SK-N-SH (cell line): ENCODE measurements around the gene GAMT. TPM values are rescaled to one million over a fixed set of nuclear protein-coding genes. Genes with fewer than 3 reads are reported as not detected.

Experiments used
- CTCF ChIA-PET: fragments of 300-600, 350-600 bp; formaldehyde crosslinking; extraction: SDS; loops from one replicate; lab custom pipeline; 2021; lab: Yijun Ruan, JAX
- POLR2A ChIA-PET: fragments of 350-600 bp; sonication (Branson Sonifier 250); formaldehyde crosslinking; extraction: SDS; loops from one replicate; lab custom pipeline; 2020; ENCODE audit warnings: antibody characterized with exemption, inconsistent platforms; lab: Yijun Ruan, JAX
- DNase-seq: peaks from one replicate; pipeline ENCODE4 v3.0.0; 2012
- H2AFZ ChIP-seq: fragments of 200-600 bp; sonication (generic); 2 replicates; pipeline ENCODE4 v1.8.1; 2016; ENCODE audit warnings: antibody characterized with exemption, mild to moderate bottlenecking, low read depth
- H3F3A ChIP-seq: fragments of 200-600 bp; sonication (generic); replicated peaks from 2 replicates; pipeline ENCODE3; 2016; ENCODE audit warnings: antibody characterized with exemption, mild to moderate bottlenecking; ENCODE audit not compliant: insufficient read depth
- H3K27ac ChIP-seq, 2 experiments: fragments of 200-500 bp in 1 of 2; fragments of 200-600 bp in 1 of 2; sonication (Bioruptor generic) in 1 of 2; sonication (generic), shearing (Covaris generic) in 1 of 2; 2 replicates each; pipeline versions ENCODE4 v1.5.1 to v1.6.1; 2014 to 2016; ENCODE audit warnings: low read depth in 2 of 2, inconsistent platforms in 1 of 2, low read length in 1 of 2, mild to moderate bottlenecking in 1 of 2, mixed read lengths in 1 of 2
- H3K27me3 ChIP-seq: fragments of 200-600 bp; sonication (generic), shearing (Covaris generic); 2 replicates; pipeline ENCODE4 v1.6.1; 2016; ENCODE audit warnings: mixed run types; ENCODE audit not compliant: insufficient read depth
- H3K36me3 ChIP-seq, 2 experiments: fragments of 200-500 bp in 1 of 2; fragments of 200-600 bp in 1 of 2; sonication (Bioruptor generic) in 1 of 2; sonication (generic) in 1 of 2; replicated peaks in 1 of 2; 2 replicates each; pipeline versions ENCODE3 to v1.5.1; 2014 to 2016; ENCODE audit warnings: low read length in 1 of 2, mild to moderate bottlenecking in 1 of 2; ENCODE audit not compliant: insufficient read depth in 2 of 2, control insufficient read depth in 1 of 2
- H3K4me1 ChIP-seq, 2 experiments: fragments of 200-500 bp in 1 of 2; fragments of 200-600 bp in 1 of 2; sonication (Bioruptor generic) in 1 of 2; sonication (generic), shearing (Covaris generic) in 1 of 2; 2 replicates each; pipeline versions ENCODE4 v1.5.1 to v1.6.1; 2014 to 2016; ENCODE audit warnings: low read depth in 1 of 2, low read length in 1 of 2, mixed run types in 1 of 2; ENCODE audit not compliant: insufficient read depth in 2 of 2, control insufficient read depth in 1 of 2
- H3K4me2 ChIP-seq: fragments of 200-600 bp; sonication (generic), shearing (Covaris generic); 2 replicates; pipeline ENCODE4 v1.6.1; 2017; ENCODE audit warnings: mixed run types
- H3K4me3 ChIP-seq, 2 experiments: fragments of 200-500 bp in 1 of 2; fragments of 200-600 bp in 1 of 2; sonication (Bioruptor generic) in 1 of 2; sonication (generic), shearing (Covaris generic) in 1 of 2; 2 replicates each; pipeline versions ENCODE4 v1.5.1 to v1.8.1; 2014 to 2016; ENCODE audit warnings: low read depth in 2 of 2, inconsistent platforms in 1 of 2, low read length in 1 of 2, mild to moderate bottlenecking in 1 of 2, mixed read lengths in 1 of 2, moderate library complexity in 1 of 2
- H3K79me2 ChIP-seq: fragments of 200-600 bp; sonication (generic); 2 replicates; pipeline ENCODE4 v1.8.1; 2017; ENCODE audit warnings: mild to moderate bottlenecking; ENCODE audit not compliant: insufficient read depth
- H3K9ac ChIP-seq: fragments of 200-600 bp; sonication (generic); 2 replicates; pipeline ENCODE4 v1.6.1; 2017; ENCODE audit warnings: mixed run types
- H3K9me2 ChIP-seq: fragments of 200-600 bp; sonication (generic); 2 replicates; pipeline ENCODE4 v1.6.1; 2017; ENCODE audit warnings: mixed run types
- H3K9me3 ChIP-seq: fragments of 200-600 bp; sonication (generic); 2 replicates; pipeline ENCODE4 v1.6.1; 2017; ENCODE audit warnings: mixed run types, mild to moderate bottlenecking, moderate library complexity
- H4K20me1 ChIP-seq: fragments of 200-600 bp; sonication (generic); 2 replicates; pipeline ENCODE4 v1.6.1; 2017; ENCODE audit warnings: mild to moderate bottlenecking, mixed run types; ENCODE audit not compliant: insufficient read depth
- ELF1 ChIP-seq: IDR thresholded peaks from 2 replicates; pipeline ENCODE4 v1.4.0; 2012
- EP300 ChIP-seq, 2 experiments: IDR thresholded peaks; 2 replicates each; pipeline versions ENCODE4 v1.4.0 to v1.6.1; 2012; ENCODE audit warnings: borderline replicate concordance in 1 of 2, low read depth in 1 of 2, low read length in 1 of 2
- FOSL2 ChIP-seq: IDR thresholded peaks from 2 replicates; pipeline ENCODE4 v1.4.0; 2012; ENCODE audit warnings: low read depth, mild to moderate bottlenecking, moderate library complexity, borderline replicate concordance
- GABPA ChIP-seq: IDR thresholded peaks from 2 replicates; pipeline ENCODE4 v1.4.0; 2012; ENCODE audit warnings: low read depth, mild to moderate bottlenecking
- JUND ChIP-seq: IDR thresholded peaks from 2 replicates; pipeline ENCODE4 v1.4.0; 2012
- MEF2A ChIP-seq: IDR thresholded peaks from 2 replicates; pipeline ENCODE4 v1.4.0; 2012; ENCODE audit warnings: low read depth, borderline replicate concordance
- MXI1 ChIP-seq: IDR thresholded peaks from 2 replicates; pipeline ENCODE4 v1.6.1; 2012; ENCODE audit warnings: mild to moderate bottlenecking, low read depth, low read length, improper control_type of control experiment
- NRF1 ChIP-seq: IDR thresholded peaks from 2 replicates; pipeline ENCODE4 v1.6.1; 2012; ENCODE audit warnings: low read depth, mild to moderate bottlenecking, low read length
- PBX3 ChIP-seq: IDR thresholded peaks from 2 replicates; pipeline ENCODE4; 2012
- RAD21 ChIP-seq: IDR thresholded peaks from 2 replicates; pipeline ENCODE4 v1.6.1; 2012; ENCODE audit warnings: mild to moderate bottlenecking, low read length
- REST ChIP-seq: IDR thresholded peaks from 2 replicates; pipeline ENCODE4 v1.6.1; 2012; ENCODE audit warnings: mild to moderate bottlenecking, low read depth, low read length, moderate library complexity
- RFX5 ChIP-seq: IDR thresholded peaks from 2 replicates; pipeline ENCODE4 v1.6.1; 2012; ENCODE audit warnings: mild to moderate bottlenecking, improper control_type of control experiment, low read length
- RXRA ChIP-seq: IDR thresholded peaks from 2 replicates; pipeline ENCODE4 v1.4.0; 2012; ENCODE audit warnings: low read depth, mild to moderate bottlenecking, borderline replicate concordance
- SIN3A ChIP-seq: IDR thresholded peaks from 2 replicates; pipeline ENCODE4 v1.6.1; 2012; ENCODE audit warnings: low read depth, mild to moderate bottlenecking, low read length, moderate library complexity, borderline replicate concordance
- SMC3 ChIP-seq: IDR thresholded peaks from 2 replicates; pipeline ENCODE4 v1.6.1; 2012; ENCODE audit warnings: low read depth, low read length, improper control_type of control experiment
- TAF1 ChIP-seq: IDR thresholded peaks from 2 replicates; pipeline ENCODE4 v1.6.1; 2012; ENCODE audit warnings: low read depth, mild to moderate bottlenecking, low read length, moderate library complexity, borderline replicate concordance
- TCF12 ChIP-seq: IDR thresholded peaks from 2 replicates; pipeline ENCODE4 v1.4.0; 2012
- TEAD4 ChIP-seq: IDR thresholded peaks from 2 replicates; pipeline ENCODE4 v1.4.0; 2012; ENCODE audit warnings: mild to moderate bottlenecking, borderline replicate concordance; ENCODE audit not compliant: insufficient read depth
- USF2 ChIP-seq: fragments of 150-350 bp; IDR thresholded peaks from 2 replicates; pipeline ENCODE4 v1.6.1; 2017; ENCODE audit warnings: antibody characterized with exemption, low read length, low read depth, borderline replicate concordance
- YY1 ChIP-seq: IDR thresholded peaks from 2 replicates; pipeline ENCODE4 v1.4.0; 2012; ENCODE audit warnings: low read depth, mild to moderate bottlenecking
- ZBTB33 ChIP-seq: IDR thresholded peaks from 2 replicates; pipeline ENCODE4 v1.4.0; 2012; ENCODE audit warnings: low read depth, borderline replicate concordance
- whole genome bisulfite sequencing: methylation state at CpG from one replicate; pipeline ENCODE4 v1.1.6; 2017; ENCODE audit warnings: low lambda C conversion rate; 5-methylcytosine and 5-hydroxymethylcytosine counted together
- polyA plus RNA-seq, 3 experiments: library from polyadenylated mRNA; depleted of rRNA; stranded (reverse); fragments of >200 nt; gene quantifications; 2 replicates each; pipeline ENCODE4 v1.2.3, GENCODE V29; 2012

GAMT gene
- polyA plus RNA-seq, 1 of the 3 experiments (the other 2 are of a cell fraction), result 85.3 TPM

- TF ChIP-seq TEAD4 (no peak), TAF1 (no peak), EP300 (IDR thresholded peaks at IDR 0.05; ENCODE audit: borderline replicate concordance in 1 of 2, low read depth in 1 of 2, low read length in 1 of 2) (no peak), REST (no peak), YY1 (no peak), MEF2A (no peak), JUND (no peak), RXRA (no peak)
- TF ChIP-seq, all 33 proteins: peak for 0
- peaks cover 16% of the 10 kb centered on the region for H3K79me2 ChIP-seq
- H2AFZ ChIP-seq, result no peak overlapping the region
- no peaks in the 10 kb centered on the region for H3K9me3 ChIP-seq
- WGBS, result 94% methylated on average over 6 of the region's 14 CpGs
- H3K9me2 ChIP-seq, result no peaks in the 10 kb centered on the region
- H3K4me3 ChIP-seq, result no peak overlapping the region
- no peaks in the 10 kb centered on the region for H3K27me3 ChIP-seq
- no peak overlapping the region for H3K9ac ChIP-seq
- H3K36me3 ChIP-seq, result peaks cover 0 to 83% of the 10 kb centered on the region in 2 experiments
- no peak for DNase-seq
- no peaks in the 10 kb centered on the region; a peak in 1 of 4 replicates for H3K4me1 ChIP-seq
- no peak overlapping the region for H3K27ac ChIP-seq
- CTCF ChIA-PET, result interaction anchor here (0.9 to 1.6 kb wide), 2 partner anchors 15 to 396 kb away, joined by 3 read pairs; no protein-coding TSS in a partner anchor
- H4K20me1 ChIP-seq, result peaks cover 16% of the 10 kb centered on the region; the same call in 1 of the 2 replicates
- POLR2A ChIA-PET, result no interaction called here
- no peak overlapping the region for H3K4me2 ChIP-seq
- peaks cover 4% of the 10 kb centered on the region for H3F3A ChIP-seq
Observed at GRCh38 chr19:1430246-1430645, 28.9 kb upstream of the GAMT start.

- Histone ChIP-seq H3K4me3 (no peak overlapping the region), H3K9me2 (no peaks in the 10 kb centered on the region), H4K20me1 (peaks cover 21% of the 10 kb centered on the region; the same call in 1 of the 2 replicates), H3K4me1 (no peaks in the 10 kb centered on the region; a peak in 1 of 4 replicates), H3K36me3 (peaks cover 0 to 84% of the 10 kb centered on the region in 2 experiments), H3K79me2 (peaks cover 21% of the 10 kb centered on the region), H3K27ac (no peak overlapping the region), H3K4me2 (no peak overlapping the region), H3F3A (no peaks in the 10 kb centered on the region), H3K27me3 (no peaks in the 10 kb centered on the region), H3K9ac (no peak overlapping the region), H2AFZ (no peak overlapping the region)
- ChIA-PET CTCF (interaction anchor here (1.2 kb wide), 1 partner anchor 8 kb away, joined by 5 read pairs; no protein-coding TSS in a partner anchor), POLR2A (no interaction called here)
- DNase-seq, result no peak
- WGBS, result 92% methylated on average over 11 of the region's 14 CpGs
- TF ChIP-seq ZBTB33, result no peak
- no peak for TF ChIP-seq MXI1
- no peak for TF ChIP-seq SMC3
- TF ChIP-seq RXRA, result no peak
- TF ChIP-seq USF2, result no peak
- TF ChIP-seq SIN3A, result no peak
- TF ChIP-seq TCF12, result no peak
- TF ChIP-seq PBX3, result no peak
- no peak for TF ChIP-seq GABPA
- TF ChIP-seq FOSL2, result no peak
- no peak for TF ChIP-seq RAD21
- no peak for TF ChIP-seq RFX5
- no peak for TF ChIP-seq ELF1
- no peak for TF ChIP-seq EP300 (IDR thresholded peaks at IDR 0.05; ENCODE audit: borderline replicate concordance in 1 of 2, low read depth in 1 of 2, low read length in 1 of 2)
- TF ChIP-seq NRF1, result no peak
- TF ChIP-seq JUND, result no peak
- TF ChIP-seq, all 33 proteins: peak for 0
- H3K9me3 ChIP-seq, result no peaks in the 10 kb centered on the region
Observed at GRCh38 chr19:1429750-1430149, 28.4 kb upstream of the GAMT start.
